Upper lobe of right lung (tissue), 1 donor: ENCODE data around the gene HES7. TPM values are rescaled to one million over a fixed set of nuclear protein-coding genes. Genes with fewer than 3 reads are reported as not detected.

ENCODE experiments used
- ATAC-seq: fragments of 200-7000 bp; cut with Tn5 transposase; one replicate; pipeline ENCODE4 v1.9.1; 2020; ENCODE audit warnings: mild to moderate bottlenecking, moderate library complexity
- DNase-seq: peaks from one replicate; pipeline ENCODE4 v3.0.0-alpha.2; 2020
- H3K27ac ChIP-seq: fragments of 200-600 bp; one replicate; pipeline ENCODE4 v1.8.0; 2022
- H3K27me3 ChIP-seq: fragments of 200-600 bp; one replicate; pipeline ENCODE4 v1.8.0; 2022; ENCODE audit warnings: mild to moderate bottlenecking
- H3K36me3 ChIP-seq: fragments of 200-600 bp; one replicate; pipeline ENCODE4 v1.8.0; 2022
- H3K4me1 ChIP-seq: fragments of 200-600 bp; one replicate; pipeline ENCODE4 v1.8.0; 2022
- H3K4me3 ChIP-seq: fragments of 200-600 bp; one replicate; pipeline ENCODE4 v1.8.0; 2022; ENCODE audit warnings: mild to moderate bottlenecking
- H3K9me3 ChIP-seq: fragments of 200-600 bp; one replicate; pipeline ENCODE4 v1.8.0; 2022
- CTCF ChIP-seq: fragments of 200-600 bp; IDR thresholded peaks from one replicate; pipeline ENCODE4 v1.8.0; 2022; ENCODE audit warnings: antibody characterized with exemption
- intact Hi-C: fragments of 100-400 bp; cut with DNase I; formaldehyde crosslinking; loops from one replicate; pipeline ENCODE4 v1.11.0; 2022
- total RNA-seq: library from RNA; stranded (reverse); fragmentation: NEBNext Ultra II Directional; extraction: Animal tissue kit (Norgen Biotek cat#: 25700); gene quantifications from one replicate; pipeline ENCODE4 v1.2.1, GENCODE V29; 2021
- donor health status: DM: no; HTN: yes; CAD: no; lungs with severe emphysema.

Gene HES7
- total RNA-seq, 1 donor from 2014 or later: not detected

GRCh38 chr17:8128125-8128784 lies 4.3 kb upstream of the HES7 start:
- no peak for TF ChIP-seq CTCF
- DNase-seq (no peak), ATAC-seq (no peak)
- peaks cover 23% of the 10 kb centered on the region for H3K27me3 ChIP-seq
- no peaks in the 10 kb centered on the region for H3K36me3 ChIP-seq
- H3K9me3 ChIP-seq: no peaks in the 10 kb centered on the region
- H3K4me3 ChIP-seq: no peak overlapping the region
- H3K4me1 ChIP-seq: peaks cover 35% of the 10 kb centered on the region
- intact Hi-C loops: no loop called here
- no peak overlapping the region for H3K27ac ChIP-seq

- peak overlapping the region; percentile 64 for H3K4me3 ChIP-seq
- no peak for TF ChIP-seq CTCF
- ATAC-seq: peak; percentile 65
- no peak overlapping the region for H3K27ac ChIP-seq
- no peaks in the 10 kb centered on the region for H3K9me3 ChIP-seq
- peak; percentile 74 for DNase-seq
- intact Hi-C loops: no loop called here
- H3K27me3 ChIP-seq: peaks cover 30% of the 10 kb centered on the region
- no peaks in the 10 kb centered on the region for H3K36me3 ChIP-seq
- peaks cover 49% of the 10 kb centered on the region for H3K4me1 ChIP-seq
Measured at GRCh38 chr17:8126491-8127066, 2.7 kb upstream of the HES7 start.

- intact Hi-C loops: no loop called here
- Histone ChIP-seq H3K36me3 (no peaks in the 10 kb centered on the region), H3K4me3 (peak overlapping the region; percentile 64), H3K27ac (no peak overlapping the region), H3K4me1 (peaks cover 54% of the 10 kb centered on the region), H3K27me3 (peaks cover 30% of the 10 kb centered on the region), H3K9me3 (no peaks in the 10 kb centered on the region)
- DNase-seq: no peak
- no peak for TF ChIP-seq CTCF
- no peak for ATAC-seq
Measured at GRCh38 chr17:8125947-8126490, 2.1 kb upstream of the HES7 start.

GRCh38 chr17:8125154-8125946 lies 1.4 kb upstream of the HES7 start:
- intact Hi-C loops: no loop called here
- no peak for TF ChIP-seq CTCF
- Histone ChIP-seq H3K27ac (no peak overlapping the region), H3K4me1 (peaks cover 61% of the 10 kb centered on the region), H3K36me3 (no peaks in the 10 kb centered on the region), H3K9me3 (no peaks in the 10 kb centered on the region), H3K27me3 (peaks cover 30% of the 10 kb centered on the region), H3K4me3 (peak overlapping the region; percentile 64)
- DNase-seq (peak; percentile 82), ATAC-seq (peak; percentile 56)

GRCh38 chr17:8124350-8125153 lies 646 bp upstream of the HES7 start:
- Histone ChIP-seq H3K36me3 (no peaks in the 10 kb centered on the region), H3K27ac (no peak overlapping the region), H3K9me3 (no peaks in the 10 kb centered on the region), H3K27me3 (peaks cover 27% of the 10 kb centered on the region), H3K4me3 (peak overlapping the region; percentile 67), H3K4me1 (peaks cover 66% of the 10 kb centered on the region)
- DNase-seq (no peak), ATAC-seq (no peak)
- no peak for TF ChIP-seq CTCF
- intact Hi-C loops: loop anchor here (5.0 kb wide), 1 partner anchor 63 kb away; no protein-coding TSS in a partner anchor
